Activated B cell treated with CpG ODN at 0.5 μM for 24 hours (primary cell): Measurements from ENCODE around the gene CPLX3. TPM values are rescaled to one million over a fixed set of nuclear protein-coding genes. Genes with fewer than 3 reads are reported as not detected.
A peak's percentile ranks its signal among the peaks of the same experiment; 100 is the strongest.

Experiments used
- ATAC-seq: fragments of 200-7000 bp; cut with Tn5 transposase; one replicate; pipeline ENCODE4 v1.10.0; 2021; ENCODE audit warnings: low read depth, mild to moderate bottlenecking, moderate library complexity
- CTCF ChIA-PET: fragments of 350-600 bp; sonication (Branson Sonifier 250); formaldehyde crosslinking; loops from one replicate; lab custom pipeline; 2021; ENCODE audit warnings: antibody characterized with exemption; lab: Charles Lee
- POLR2A ChIA-PET: fragments of 350-600 bp; sonication (Branson Sonifier 250); formaldehyde crosslinking; loops from one replicate; lab custom pipeline; 2021; ENCODE audit warnings: antibody characterized with exemption; lab: Charles Lee
- DNase-seq: peaks from one replicate; pipeline ENCODE4 v3.0.0; 2022
- H3K27ac Mint-ChIP-seq: one replicate; pipeline ENCODE4 v1.8.0; 2020; ENCODE audit warnings: mixed read lengths
- H3K27me3 Mint-ChIP-seq: one replicate; pipeline ENCODE4 v1.8.0; 2021; ENCODE audit warnings: mixed read lengths
- H3K36me3 Mint-ChIP-seq: one replicate; pipeline ENCODE4 v1.8.0; 2021; ENCODE audit warnings: low read depth, mixed read lengths
- H3K4me1 Mint-ChIP-seq: one replicate; pipeline ENCODE4 v1.8.0; 2021; ENCODE audit warnings: mixed read lengths
- H3K4me3 Mint-ChIP-seq: one replicate; pipeline ENCODE4 v1.8.0; 2020; ENCODE audit warnings: mild to moderate bottlenecking, mixed read lengths
- H3K9me3 Mint-ChIP-seq: one replicate; pipeline ENCODE4 v1.8.0; 2020; ENCODE audit warnings: mixed read lengths
- CTCF ChIP-seq: fragments of 200-600 bp; IDR thresholded peaks from one replicate; pipeline ENCODE4 v1.8.0; 2022; ENCODE audit warnings: antibody characterized with exemption, mild to moderate bottlenecking
- intact Hi-C: fragments of 100-400 bp; cut with micrococcal nuclease; formaldehyde crosslinking; loops from one replicate; pipeline ENCODE4 v1.15.1; 2024
- total RNA-seq: library from RNA; stranded (reverse); gene quantifications from 2 replicates; pipeline ENCODE4 v1.2.3, GENCODE V29; 2022

The CPLX3 gene
- total RNA-seq, 1 donor from 2014 or later: 0.22 TPM

DNA sequence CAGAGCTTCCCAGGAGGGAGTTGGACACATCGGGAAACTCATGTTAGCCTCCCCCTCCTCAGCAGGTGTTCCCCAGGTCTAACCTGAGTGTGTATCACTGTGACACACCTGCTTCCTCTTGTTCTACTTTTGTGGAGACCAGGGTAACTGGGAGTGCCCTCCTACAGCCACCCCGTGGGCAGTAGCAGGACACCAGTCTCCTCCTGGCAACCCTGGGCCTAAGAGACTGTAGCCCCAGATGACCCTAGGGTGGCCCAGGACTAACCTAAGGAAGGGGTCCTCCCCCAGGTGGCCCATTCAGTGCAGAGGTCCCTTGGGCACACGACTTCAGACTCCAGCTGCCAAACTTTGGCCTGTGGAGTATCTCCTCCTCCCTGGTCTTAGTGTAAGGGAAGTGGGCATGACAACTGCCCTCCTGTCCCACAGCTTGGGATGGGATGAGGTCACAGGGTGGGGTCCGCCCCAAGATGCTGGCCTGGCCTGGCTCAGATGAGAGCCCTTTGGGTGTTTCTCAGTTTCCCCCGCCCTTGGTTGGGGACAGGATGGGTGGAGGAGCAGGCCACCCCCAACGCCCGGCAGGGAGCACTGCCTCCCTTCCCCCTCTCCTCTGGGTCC, 39.8 kb upstream of the CPLX3 start:
- no peak for TF ChIP-seq CTCF
- Mint-ChIP-seq H3K4me3 (peak overlapping the region; percentile 89), H3K27me3 (no peaks in the 10 kb centered on the region), H3K27ac (peak overlapping the region; percentile 99), H3K36me3 (peaks cover 64% of the 10 kb centered on the region), H3K4me1 (peaks cover 82% of the 10 kb centered on the region), H3K9me3 (no peaks in the 10 kb centered on the region)
- intact Hi-C loops: loop anchor here (1.0 to 5.0 kb wide), 5 partner anchors 9 to 666 kb away; partner anchors contain the start of genes ARID3B, NEIL1 and SIN3A
- no peak for ATAC-seq
- ChIA-PET CTCF (interaction anchor here (0.8 to 26.2 kb wide), 6 partner anchors 10 to 164 kb away, joined by 3 to 1146 read pairs (median 6); partner anchors contain the start of gene CSK), POLR2A (interaction anchor here (0.7 to 32.5 kb wide), 18 partner anchors 6 to 667 kb away, joined by 3 to 2569 read pairs (median 7); partner anchors contain the start of genes COX5A, CSK, FAM219B and MPI)
- DNase-seq: no peak

DNA sequence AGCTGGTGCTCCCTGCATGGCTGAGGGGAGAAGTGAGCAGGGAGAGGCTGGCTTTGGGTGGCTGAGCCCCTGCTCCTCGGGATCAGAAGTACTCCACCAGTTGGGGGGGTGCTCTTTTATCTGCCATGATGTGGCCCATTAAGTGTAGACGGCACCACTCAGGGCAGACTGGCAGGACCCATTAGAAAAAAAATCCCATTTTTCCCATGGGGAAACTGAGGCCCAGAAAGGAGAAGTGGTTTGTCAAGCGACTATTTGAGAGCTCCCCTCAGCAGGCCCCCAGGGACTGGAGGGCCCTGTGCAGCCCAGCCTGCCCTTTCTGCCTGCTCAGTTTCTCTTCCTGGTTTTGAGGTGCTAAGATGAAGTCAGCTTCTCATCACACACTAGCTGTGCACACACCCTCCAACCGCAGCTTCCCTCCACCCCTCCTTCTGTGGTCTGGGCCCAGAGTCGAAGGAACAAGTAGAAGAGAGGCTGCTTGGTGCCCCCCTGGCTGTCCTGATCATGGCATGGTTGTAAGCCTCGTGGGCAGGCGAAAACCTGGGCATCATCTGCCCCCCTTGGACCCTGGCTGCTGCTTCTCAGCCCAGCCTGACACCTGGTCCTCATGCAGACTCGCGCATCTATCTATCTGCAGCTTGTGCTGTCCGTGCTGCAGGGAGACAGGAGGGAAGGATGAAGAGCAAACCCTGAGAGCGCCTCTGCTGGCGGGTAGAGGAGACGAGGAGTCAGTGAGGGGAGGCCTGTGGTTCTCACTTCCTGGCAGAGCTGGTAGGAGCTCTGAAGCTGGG, 39.0 kb upstream of the CPLX3 start:
- TF ChIP-seq CTCF: no peak
- peak overlapping the region; percentile 89 for H3K4me3 Mint-ChIP-seq
- ChIA-PET CTCF (interaction anchor here (0.8 to 26.2 kb wide), 8 partner anchors 11 to 402 kb away, joined by 3 to 1146 read pairs (median 4); partner anchors contain the start of gene CSK), POLR2A (interaction anchor here (0.7 to 32.5 kb wide), 28 partner anchors 5 to 666 kb away, joined by 3 to 2569 read pairs (median 4); partner anchors contain the start of genes CLK3, COX5A, CSK and CYP1A1)
- DNase-seq: peak; percentile 82
- peaks cover 72% of the 10 kb centered on the region for H3K36me3 Mint-ChIP-seq
- peak; percentile 60 for ATAC-seq
- H3K4me1 Mint-ChIP-seq: peaks cover 90% of the 10 kb centered on the region
- H3K9me3 Mint-ChIP-seq: no peaks in the 10 kb centered on the region
- H3K27ac Mint-ChIP-seq: peak overlapping the region; percentile 99
- intact Hi-C loops: loop anchor here (1.0 to 5.0 kb wide), 7 partner anchors 10 to 665 kb away; partner anchors contain the start of genes ARID3B, NEIL1 and SIN3A
- H3K27me3 Mint-ChIP-seq: no peaks in the 10 kb centered on the region

DNA sequence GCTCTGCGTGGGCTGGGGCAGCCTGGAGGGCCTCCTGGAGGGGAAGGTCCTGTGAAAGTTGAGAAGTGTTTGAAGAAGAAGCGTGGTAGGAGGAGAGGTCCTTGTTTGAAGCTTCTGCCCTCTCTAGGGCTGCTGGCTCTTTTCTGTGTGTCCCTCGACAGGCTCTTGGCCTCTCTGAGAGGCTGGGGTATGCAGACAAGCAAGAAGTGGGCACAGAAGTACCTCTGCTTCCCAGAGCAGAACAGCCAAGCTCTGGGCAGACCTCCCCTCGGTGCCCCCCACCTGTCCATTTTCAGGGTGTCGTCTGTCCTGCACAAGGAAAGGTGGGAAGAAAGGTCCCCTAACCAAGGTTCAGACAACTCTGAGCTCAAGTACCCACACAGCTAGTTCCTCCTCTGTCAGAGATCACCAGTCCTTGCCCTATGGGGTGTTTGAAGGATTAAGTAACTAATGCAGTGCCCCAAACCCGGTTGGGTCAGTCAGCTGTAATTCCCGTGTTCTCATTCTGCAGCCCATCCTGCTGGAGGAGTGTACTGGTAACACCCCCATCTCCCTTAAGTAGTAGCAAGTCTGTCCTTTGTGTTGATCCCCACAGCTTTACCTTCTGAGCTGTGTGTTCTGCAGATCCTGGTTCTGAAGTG, 38.3 kb upstream of the CPLX3 start:
- H3K27ac Mint-ChIP-seq: peak overlapping the region; percentile 99
- ChIA-PET POLR2A (interaction anchor here (0.7 to 32.5 kb wide), 26 partner anchors 5 to 666 kb away, joined by 3 to 2569 read pairs (median 4); partner anchors contain the start of genes CLK3, COX5A, CSK and CYP1A1), CTCF (interaction anchor here (1.0 to 26.2 kb wide), 6 partner anchors 10 to 403 kb away, joined by 3 to 1146 read pairs (median 6); partner anchors contain the start of gene CSK)
- peak overlapping the region; percentile 89 for H3K4me3 Mint-ChIP-seq
- no peaks in the 10 kb centered on the region for H3K9me3 Mint-ChIP-seq
- intact Hi-C loops: loop anchor here (1.0 to 5.0 kb wide), 5 partner anchors 12 to 664 kb away; partner anchors contain the start of genes ARID3B, NEIL1 and SIN3A
- no peak for TF ChIP-seq CTCF
- peaks cover 73% of the 10 kb centered on the region for H3K36me3 Mint-ChIP-seq
- ATAC-seq: peak; percentile 5
- H3K4me1 Mint-ChIP-seq: peaks cover 97% of the 10 kb centered on the region
- H3K27me3 Mint-ChIP-seq: no peaks in the 10 kb centered on the region
- no peak for DNase-seq

- peak overlapping the region; percentile 99 for H3K27ac Mint-ChIP-seq
- H3K4me1 Mint-ChIP-seq: peaks cover 99% of the 10 kb centered on the region
- H3K27me3 Mint-ChIP-seq: no peaks in the 10 kb centered on the region
- CTCF ChIA-PET: interaction anchor here (1.0 to 26.2 kb wide), 6 partner anchors 10 to 403 kb away, joined by 3 to 1146 read pairs (median 4); partner anchors contain the start of gene CSK
- TF ChIP-seq CTCF: no peak
- peak overlapping the region; percentile 89 for H3K4me3 Mint-ChIP-seq
- ATAC-seq (peak; percentile 29), DNase-seq (peak; percentile 63)
- peaks cover 71% of the 10 kb centered on the region for H3K36me3 Mint-ChIP-seq
- POLR2A ChIA-PET: interaction anchor here (0.7 to 32.5 kb wide), 16 partner anchors 4 to 852 kb away, joined by 3 to 2569 read pairs (median 7); partner anchors contain the start of genes CLK3, CSK, CYP1A1 and SIN3A
- H3K9me3 Mint-ChIP-seq: no peaks in the 10 kb centered on the region
- intact Hi-C loops: loop anchor here (1.0 to 5.0 kb wide), 5 partner anchors 12 to 664 kb away; partner anchors contain the start of genes ARID3B, NEIL1 and SIN3A
Measured at GRCh38 chr15:74788683-74789151, 37.7 kb upstream of the CPLX3 start.
